NK-92 (cell line): ENCODE results near the gene RRM2.
"Not testable (repeated sequence)": the region's sequence is repeated elsewhere in the genome, so short reads cannot be mapped to it uniquely, and the experiment has no call there.

Experiments used
- DNase-seq: peaks from one replicate; lab custom pipeline; 2025; ENCODE audit not compliant: unreplicated experiment; lab: John Stamatoyannopoulos, UW

The RRM2 gene

GRCh38 chr2:10091182-10091888 lies 31.2 kb upstream of the RRM2 start:
- DNase-seq = no peak

GRCh38 chr2:10091889-10092244 lies 30.7 kb upstream of the RRM2 start:
- DNase-seq = not testable (repeated sequence)

- DNase-seq = no peak
These were observed 28.2 kb upstream of the RRM2 start for GRCh38 chr2:10094271-10094814.

- DNase-seq = no peak
These were observed 27.4 kb upstream of the RRM2 start for GRCh38 chr2:10095175-10095574.

GRCh38 chr2:10096641-10097040 lies 25.9 kb upstream of the RRM2 start:
- no peak for DNase-seq

GRCh38 chr2:10097352-10098148 lies 25.0 kb upstream of the RRM2 start:
- no peak for DNase-seq

- no peak for DNase-seq
These were observed 21.0 kb upstream of the RRM2 start for GRCh38 chr2:10101491-10101890.

GRCh38 chr2:10103179-10103578 lies 19.4 kb upstream of the RRM2 start:
- DNase-seq = no peak

- not testable (repeated sequence) for DNase-seq
These were observed 17.6 kb upstream of the RRM2 start for GRCh38 chr2:10104906-10105305.

GRCh38 chr2:10109311-10109710 lies 13.2 kb upstream of the RRM2 start:
- DNase-seq = no peak

GRCh38 chr2:10119027-10119325 lies 3.6 kb upstream of the RRM2 start:
- no peak for DNase-seq

GRCh38 chr2:10119601-10120157 lies 2.9 kb upstream of the RRM2 start:
- no peak for DNase-seq

GRCh38 chr2:10120158-10120876 lies 2.2 kb upstream of the RRM2 start:
- peak; percentile 40 for DNase-seq

- no peak for DNase-seq
These were observed 1.5 kb upstream of the RRM2 start for GRCh38 chr2:10120877-10121574.

- DNase-seq = no peak
These were observed 742 bp downstream of the RRM2 start for GRCh38 chr2:10123281-10123680.

GRCh38 chr2:10124538-10125045 lies 2.1 kb downstream of the RRM2 start:
- no peak for DNase-seq

- DNase-seq = no peak
These were observed 3.5 kb downstream of the RRM2 start for GRCh38 chr2:10125842-10126631.

- no peak for DNase-seq
These were observed 4.1 kb downstream of the RRM2 start for GRCh38 chr2:10126632-10127026.

- DNase-seq = no peak
These were observed 5.9 kb downstream of the RRM2 start for GRCh38 chr2:10128420-10128819.

- no peak for DNase-seq
These were observed 7.0 kb downstream of the RRM2 start for GRCh38 chr2:10129490-10129889.
